GM10266 (cell line): ENCODE results near the gene ATP9A.

ENCODE experiments used
- DNase-seq: peaks from one replicate; pipeline ENCODE4 v3.0.0; 2012; ENCODE audit errors: extremely low spot score
- TF ChIP-seq, protein P1 (sequence below): IDR thresholded peaks from 2 replicates; pipeline ENCODE4 v1.5.1; 2012; ENCODE audit warnings: mild to moderate bottlenecking, low read depth; ENCODE audit not compliant: control insufficient read depth, insufficient read depth; ENCODE audit errors: missing control alignments

ATP9A gene

DNA sequence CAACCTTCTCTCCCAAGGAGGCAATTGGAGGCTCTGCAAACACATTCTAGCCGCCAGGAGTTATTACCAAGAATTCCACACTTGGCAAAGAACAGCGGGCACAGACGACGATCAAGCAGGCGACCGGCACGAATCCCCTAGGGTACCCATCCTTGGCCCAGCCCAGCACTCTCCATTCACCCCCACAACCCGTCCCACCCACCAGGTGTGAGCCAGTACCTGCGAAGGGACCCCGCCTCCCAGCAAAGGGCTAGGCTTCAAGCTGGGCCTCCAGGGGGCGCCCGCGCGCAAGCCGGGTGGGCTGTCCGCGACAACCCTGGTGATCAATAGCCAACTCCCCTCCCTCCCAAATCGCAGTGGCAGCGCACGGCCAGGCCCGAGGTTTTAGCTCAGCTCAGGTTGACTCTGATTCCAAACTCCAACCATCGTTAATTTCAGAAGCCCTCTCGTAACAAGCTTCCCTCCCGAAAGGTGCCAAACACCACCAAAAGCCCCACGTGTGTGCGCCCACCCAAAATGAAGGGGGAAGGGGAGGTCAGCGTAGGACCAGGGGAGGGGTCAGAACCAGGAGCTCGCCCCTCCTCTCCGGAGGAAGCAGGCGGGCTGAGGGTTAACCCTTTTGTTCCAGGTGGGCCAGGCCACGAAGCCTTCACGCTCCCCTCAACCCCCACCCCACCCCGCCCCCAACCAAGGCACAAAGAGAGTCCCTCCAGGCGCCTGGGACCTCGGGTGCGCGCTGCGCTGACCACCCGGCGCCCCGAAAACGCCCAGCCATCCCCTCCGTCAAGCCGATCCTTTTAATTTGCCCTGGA lies 32.1 kb upstream of the ATP9A start:
- peak; percentile 81 for DNase-seq
- TF ChIP-seq, protein P1, sequence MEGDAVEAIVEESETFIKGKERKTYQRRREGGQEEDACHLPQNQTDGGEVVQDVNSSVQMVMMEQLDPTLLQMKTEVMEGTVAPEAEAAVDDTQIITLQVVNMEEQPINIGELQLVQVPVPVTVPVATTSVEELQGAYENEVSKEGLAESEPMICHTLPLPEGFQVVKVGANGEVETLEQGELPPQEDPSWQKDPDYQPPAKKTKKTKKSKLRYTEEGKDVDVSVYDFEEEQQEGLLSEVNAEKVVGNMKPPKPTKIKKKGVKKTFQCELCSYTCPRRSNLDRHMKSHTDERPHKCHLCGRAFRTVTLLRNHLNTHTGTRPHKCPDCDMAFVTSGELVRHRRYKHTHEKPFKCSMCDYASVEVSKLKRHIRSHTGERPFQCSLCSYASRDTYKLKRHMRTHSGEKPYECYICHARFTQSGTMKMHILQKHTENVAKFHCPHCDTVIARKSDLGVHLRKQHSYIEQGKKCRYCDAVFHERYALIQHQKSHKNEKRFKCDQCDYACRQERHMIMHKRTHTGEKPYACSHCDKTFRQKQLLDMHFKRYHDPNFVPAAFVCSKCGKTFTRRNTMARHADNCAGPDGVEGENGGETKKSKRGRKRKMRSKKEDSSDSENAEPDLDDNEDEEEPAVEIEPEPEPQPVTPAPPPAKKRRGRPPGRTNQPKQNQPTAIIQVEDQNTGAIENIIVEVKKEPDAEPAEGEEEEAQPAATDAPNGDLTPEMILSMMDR, result peak; percentile 69

DNA sequence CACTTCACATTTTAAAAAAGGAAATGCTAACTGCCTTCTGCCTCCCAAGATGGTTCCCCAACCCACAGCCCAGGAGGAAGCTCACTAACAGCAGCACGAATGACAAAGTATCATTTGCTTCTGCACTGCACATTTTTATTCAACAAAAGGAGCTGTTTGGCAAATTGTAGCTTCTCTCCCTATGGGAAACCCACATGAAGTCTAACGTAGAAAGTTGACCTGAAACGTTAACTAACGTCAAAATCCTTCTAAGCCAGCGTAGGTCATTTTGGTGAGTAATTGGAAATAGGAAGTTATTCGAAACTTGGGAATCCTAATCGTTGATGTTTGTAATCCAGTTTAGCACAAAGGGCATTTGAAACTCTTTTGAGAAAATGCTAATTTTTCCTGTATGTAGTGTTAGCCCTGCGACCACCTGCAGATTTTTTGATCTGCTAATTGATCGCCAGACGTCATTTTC lies 31.2 kb upstream of the ATP9A start:
- no peak for DNase-seq
- TF ChIP-seq, protein P1, result no peak

DNA sequence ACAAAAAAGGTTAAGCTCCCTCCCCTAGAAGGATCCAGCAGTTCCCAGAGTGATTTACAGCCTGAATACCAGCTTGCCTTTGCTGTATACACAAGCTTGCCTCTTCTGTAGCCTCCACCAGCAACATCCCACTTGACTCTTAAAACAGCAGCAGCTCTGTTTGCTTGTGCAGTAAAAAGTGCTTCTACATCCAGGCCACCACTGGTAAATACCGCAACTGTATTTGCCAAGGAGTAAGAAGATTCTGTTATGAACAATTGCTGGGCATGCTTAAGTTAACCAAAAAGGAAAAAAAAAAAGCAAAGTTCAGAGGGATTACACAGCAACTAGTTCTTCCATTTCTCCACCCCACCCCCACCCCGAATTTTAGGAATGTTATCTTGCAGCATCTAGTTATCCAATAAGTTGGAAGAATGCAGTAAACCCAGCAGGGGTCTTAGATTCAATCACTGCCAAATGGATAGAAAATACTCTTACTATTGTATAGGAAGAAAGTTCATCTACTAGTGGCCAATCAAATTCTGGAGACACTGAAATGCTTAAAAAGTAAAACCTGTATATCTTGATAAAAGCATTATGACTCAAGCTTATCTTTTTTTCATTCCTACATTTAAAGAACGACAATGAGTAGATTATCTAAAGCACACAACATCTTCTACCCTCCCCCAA lies 29.3 kb upstream of the ATP9A start:
- DNase-seq, result no peak
- TF ChIP-seq, protein P1, result no peak

DNA sequence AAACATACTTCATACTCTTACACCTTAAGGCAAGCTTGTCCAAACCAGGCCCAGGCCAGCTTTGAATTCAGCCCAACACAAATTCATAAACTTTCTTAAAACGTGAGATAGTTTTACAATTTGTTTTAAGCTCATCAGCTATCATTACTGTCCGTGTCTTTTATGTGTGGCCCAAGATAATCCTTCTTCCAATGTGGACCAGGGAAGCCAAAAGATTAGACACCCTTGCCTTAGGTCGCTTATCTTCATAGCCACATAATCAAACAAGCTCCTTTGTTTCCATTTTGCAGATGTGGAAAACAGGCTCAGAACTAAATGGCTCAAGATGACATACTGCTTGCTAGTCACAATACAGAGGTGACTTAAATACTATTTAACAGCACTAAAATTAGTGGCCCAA lies 28.1 kb upstream of the ATP9A start:
- TF ChIP-seq, protein P1, result no peak
- no peak for DNase-seq

DNA sequence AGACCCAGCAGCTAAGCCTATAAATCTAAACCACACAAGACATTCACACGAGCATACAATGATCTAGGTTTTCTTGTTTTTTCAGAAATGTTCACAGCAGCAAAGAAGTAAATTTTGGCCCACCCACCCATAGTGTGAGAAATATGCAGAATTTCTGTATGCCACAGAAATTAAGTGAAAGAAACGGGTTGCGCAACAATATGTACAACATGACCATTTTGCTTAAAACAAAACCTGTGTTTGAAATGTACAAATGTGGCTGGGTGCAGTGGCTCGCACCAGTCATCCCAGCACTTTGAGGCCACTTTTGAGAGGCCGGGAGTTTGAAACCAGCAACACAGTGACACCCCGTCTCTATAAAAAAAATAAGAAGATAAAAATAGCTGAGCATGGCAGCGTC lies 24.8 kb upstream of the ATP9A start:
- DNase-seq, result no peak
- TF ChIP-seq, protein P1, result no peak

DNA sequence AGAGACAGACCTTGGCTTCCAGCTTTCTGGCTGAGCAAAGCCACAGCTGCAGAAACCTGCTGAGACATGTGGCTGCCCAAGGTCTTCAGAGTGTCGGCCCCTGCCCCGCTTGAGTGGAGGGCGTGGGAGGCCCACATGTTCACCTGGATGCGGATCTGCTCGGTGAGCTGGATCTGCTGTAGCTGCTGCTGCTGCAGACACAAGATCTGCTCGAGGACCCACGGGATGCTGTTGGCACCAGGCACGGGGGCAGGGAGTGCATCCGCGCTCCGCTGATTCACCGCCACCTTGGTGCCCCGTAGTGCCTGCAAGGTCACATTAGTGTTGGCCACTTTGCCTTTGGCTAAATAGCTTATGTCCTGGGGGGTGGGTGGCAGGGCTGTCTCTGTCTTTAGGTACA lies 23.4 kb upstream of the ATP9A start:
- DNase-seq, result no peak
- TF ChIP-seq, protein P1, result no peak

DNA sequence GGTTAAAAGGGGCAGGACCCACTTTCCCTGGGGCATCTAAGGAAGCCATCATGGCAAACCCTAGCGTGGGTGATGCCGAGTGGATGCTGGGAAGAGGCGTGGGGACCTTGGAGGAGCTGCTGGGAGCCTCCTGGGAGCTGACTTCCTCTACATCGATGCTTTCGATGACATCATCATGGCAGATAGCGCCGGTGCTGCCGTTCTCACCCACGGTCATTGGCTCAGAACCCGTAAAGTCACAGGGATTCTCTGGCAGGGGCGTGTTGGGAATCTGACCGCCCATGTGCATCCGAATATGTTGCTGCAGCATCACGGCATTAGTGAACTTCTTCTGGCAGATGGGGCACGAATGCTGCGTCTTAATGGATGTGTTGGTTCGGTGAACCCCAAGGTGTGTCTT lies 22.1 kb upstream of the ATP9A start:
- DNase-seq, result no peak
- TF ChIP-seq, protein P1, result no peak
